ENCODE results near the gene CDCA5. TPM values are rescaled to one million over a fixed set of nuclear protein-coding genes. Genes with fewer than 3 reads are reported as not detected.

Gene CDCA5
- total and polyA plus RNA-seq, 2 of the 4 experiments (the other 2 are of a cell fraction) = 9.1 to 14.0 TPM

GRCh38 chr11:65087827-65088226 lies 4.0 kb upstream of the CDCA5 start:
- Histone ChIP-seq H3K9me3 (ENCODE audit: control insufficient read depth, insufficient read depth, low read length) (no peaks in the 10 kb centered on the region), H3K4me1 (ENCODE audit: control insufficient read depth, insufficient read depth, low read length) (peaks cover 4% of the 10 kb centered on the region; the same call in 1 of the 2 replicates), H4K91ac (ENCODE audit: insufficient read depth, low read depth, low read length) (no peak overlapping the region), H2BK5ac (ENCODE audit: low read depth, low read length, poor library complexity, severe bottlenecking) (no peak overlapping the region), H3K79me1 (ENCODE audit: low read depth in 1 of 2, low read length in 2 of 2) (peaks cover 25 to 31% of the 10 kb centered on the region in 2 experiments), H3K18ac (ENCODE audit: low read depth, low read length) (no peak overlapping the region), H4K8ac (ENCODE audit: low read depth in 2 of 2, low read length in 2 of 2) (no peak overlapping the region), H3K36me3 (ENCODE audit: control insufficient read depth, insufficient read depth, low read length) (peaks cover 35% of the 10 kb centered on the region), H3K14ac (replicated peaks; ENCODE audit: low read depth, low read length) (no peak overlapping the region), H3K4me3 (ENCODE audit: insufficient read depth, low read depth, low read length) (no peak overlapping the region), H3K9me1 (ENCODE audit: insufficient read depth, low read length) (no peaks in the 10 kb centered on the region), H2AK9ac (replicated peaks; ENCODE audit: low read depth, low read length, poor library complexity) (no peak overlapping the region), H3K23ac (ENCODE audit: low read depth, low read length) (no peak overlapping the region), H3K4me2 (ENCODE audit: low read depth, low read length) (no peak overlapping the region), H3K4ac (ENCODE audit: low read depth, low read length) (no peak overlapping the region), H2BK120ac (ENCODE audit: low read depth, low read length) (no peak overlapping the region), H2AK5ac (ENCODE audit: low read depth, low read length) (no peak overlapping the region), H3K56ac (ENCODE audit: extremely low read depth, insufficient read depth, low read length) (no peak overlapping the region), H4K5ac (ENCODE audit: low read depth, low read length) (no peak overlapping the region), H4K20me1 (ENCODE audit: insufficient read depth, low read length) (no peaks in the 10 kb centered on the region; the same call in 1 of the 2 replicates), H2AFZ (replicated peaks; ENCODE audit: low read length, poor library complexity) (no peak overlapping the region), H2BK20ac (ENCODE audit: low read depth, low read length) (no peak overlapping the region), H3K9ac (ENCODE audit: low read depth, low read length) (no peak overlapping the region), H2BK15ac (ENCODE audit: low read depth, low read length) (no peak overlapping the region), H3K27ac (ENCODE audit: insufficient read depth, low read length) (no peak overlapping the region), H3K27me3 (ENCODE audit: control insufficient read depth, insufficient read depth, low read length) (no peaks in the 10 kb centered on the region)
- ChIA-PET POLR2A (ENCODE audit: unreplicated experiment) (no interaction called here), CTCF (no interaction called here)
- BruUV-seq (replicated peaks) = no TSS peak
- dilution Hi-C loops (cut with HindIII; ENCODE audit: low sequenced_read_pairs, unreplicated experiment) = no loop called here
- WGBS, 2 experiments (ENCODE audit: extremely low coverage in 2 of 2, insufficient read length in 1 of 2) = no CpG with 5 or more reads among the region's 15 CpGs
- DNase-seq (no peak), ATAC-seq (ENCODE audit: low read depth) (no peak)
- in situ Hi-C loops (cut with MboI; ENCODE audit: low sequenced_read_pairs) = no loop called here
- intact Hi-C loops (cut with micrococcal nuclease) = no loop called here
- TF ChIP-seq RCOR1 (IDR thresholded peaks at IDR 0.05; ENCODE audit: insufficient replicate concordance, low read length) (no peak), MAFK (IDR thresholded peaks at IDR 0.05; ENCODE audit: low read depth, low read length) (no peak), MAZ (IDR thresholded peaks at IDR 0.05; ENCODE audit: borderline replicate concordance, low read depth, low read length) (no peak), USF2 (IDR thresholded peaks at IDR 0.05; ENCODE audit: low read depth, low read length) (no peak), SMC3 (IDR thresholded peaks at IDR 0.05; ENCODE audit: low read depth, low read length) (no peak), BHLHE40 (IDR thresholded peaks at IDR 0.05; ENCODE audit: low read depth, low read length) (no peak), ELK1 (IDR thresholded peaks at IDR 0.05; ENCODE audit: borderline replicate concordance, low read depth, low read length) (no peak)
